ENCODE measurements around the gene MYOM1.

The MYOM1 gene

GRCh38 chr18:3219631-3220335, at the start of gene MYOM1:
Gene MYOM1 (minus strand): TSS chr18:3219968. CDS start chr18:3215223, 4,745 bp downstream.
- no peak for DNase-seq

GRCh38 chr18:3269241-3269913, 49.6 kb upstream of the MYOM1 start:
- no peak for DNase-seq

GRCh38 chr18:3268306-3268705, 48.5 kb upstream of the MYOM1 start:
- no peak for DNase-seq

GRCh38 chr18:3266062-3266608, 46.4 kb upstream of the MYOM1 start:
- DNase-seq = no peak

- no peak for DNase-seq
Measured at GRCh38 chr18:3265564-3266033, 45.8 kb upstream of the MYOM1 start.

- no peak for DNase-seq
Measured at GRCh38 chr18:3264362-3264761, 44.6 kb upstream of the MYOM1 start.

GRCh38 chr18:3263132-3263700, 43.4 kb upstream of the MYOM1 start:
- DNase-seq = no peak

GRCh38 chr18:3262234-3263131, 42.7 kb upstream of the MYOM1 start:
- no peak for DNase-seq

GRCh38 chr18:3261373-3262233, 41.8 kb upstream of the MYOM1 start, which contains the start of gene MYL12B:
Gene MYL12B (plus strand): TSS chr18:3262133. CDS start chr18:3272899, 10,766 bp downstream.
- peak; percentile 84 for DNase-seq

- DNase-seq = no peak
Measured at GRCh38 chr18:3260995-3261372, 41.2 kb upstream of the MYOM1 start.

- DNase-seq = no peak
Measured at GRCh38 chr18:3257627-3258120, 37.9 kb upstream of the MYOM1 start.

- no peak for DNase-seq
Measured at GRCh38 chr18:3256693-3257626, 37.2 kb upstream of the MYOM1 start.

GRCh38 chr18:3255611-3256165, 35.9 kb upstream of the MYOM1 start:
- no peak for DNase-seq

GRCh38 chr18:3254725-3255124, 35.0 kb upstream of the MYOM1 start:
- DNase-seq = no peak

- no peak for DNase-seq
Measured at GRCh38 chr18:3252843-3253242, 33.1 kb upstream of the MYOM1 start.

GRCh38 chr18:3251963-3252277, 32.2 kb upstream of the MYOM1 start:
- DNase-seq = no peak

GRCh38 chr18:3251249-3251962, 31.6 kb upstream of the MYOM1 start:
- DNase-seq = no peak

- peak; percentile 70 for DNase-seq
Measured at GRCh38 chr18:3250237-3251107, 30.7 kb upstream of the MYOM1 start.

All from activated CD4-positive, alpha-beta T cell treated with anti-CD3 and anti-CD28 coated beads, Interleukin-2, amount 50 U/mL, for 16 hours (primary cell).